ENCODE measurements around the gene ENPP6. TPM values are rescaled to one million over a fixed set of nuclear protein-coding genes. Genes with fewer than 3 reads are reported as not detected.
"Not testable (repeated sequence)": the region's sequence is repeated elsewhere in the genome, so short reads cannot be mapped to it uniquely, and the experiment has no call there.

Gene ENPP6
- polyA plus RNA-seq, 4 donors: 0.67 to 7.4 (median 5.0) TPM

DNA sequence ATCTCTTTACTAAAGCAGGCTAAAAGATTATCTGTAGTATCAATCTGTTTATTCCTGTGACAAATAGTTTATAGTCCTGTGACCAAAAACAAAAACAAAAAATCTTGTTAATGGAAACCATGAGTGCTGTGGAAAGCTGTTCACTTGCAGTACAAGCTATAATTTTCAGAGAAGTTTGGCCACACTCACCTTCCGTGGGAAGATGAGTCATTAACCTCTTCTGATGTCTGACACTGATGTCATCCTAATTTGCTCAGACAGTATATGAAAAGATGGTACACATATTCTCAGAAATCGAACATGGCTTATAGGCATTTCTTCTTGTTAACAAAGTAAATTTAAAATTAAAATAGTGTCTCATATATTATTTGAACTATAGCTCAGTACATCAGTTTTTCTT, 19.9 kb upstream of the ENPP6 start:
- no peak for DNase-seq (ENCODE audit: low read depth in 4 of 4, low spot score in 3 of 4)

DNA sequence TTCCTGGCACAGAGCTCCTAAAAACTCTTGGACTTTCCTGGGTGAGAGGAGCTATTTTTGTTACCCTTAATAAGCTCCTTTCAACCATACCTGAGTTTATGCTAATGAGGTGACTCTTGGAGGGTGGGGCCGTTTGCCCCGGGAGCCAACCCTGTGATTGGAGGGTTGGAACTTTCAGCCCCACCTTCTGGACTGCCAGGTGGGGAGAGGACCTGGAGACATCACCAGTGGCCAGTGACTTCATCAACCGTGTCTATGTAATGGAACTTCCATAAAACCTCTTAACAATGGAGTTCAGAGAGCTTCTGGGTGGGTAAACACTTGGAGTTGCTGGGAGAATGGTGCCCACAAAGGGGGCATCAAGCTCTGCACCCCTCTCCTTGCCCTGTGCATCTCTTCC, 17.9 kb upstream of the ENPP6 start:
- DNase-seq (ENCODE audit: low read depth in 4 of 4, low spot score in 3 of 4): no peak

GRCh38 chr4:184234155-184234554, 16.5 kb upstream of the ENPP6 start:
- no peak for DNase-seq (ENCODE audit: low read depth in 4 of 4, low spot score in 3 of 4)

DNA sequence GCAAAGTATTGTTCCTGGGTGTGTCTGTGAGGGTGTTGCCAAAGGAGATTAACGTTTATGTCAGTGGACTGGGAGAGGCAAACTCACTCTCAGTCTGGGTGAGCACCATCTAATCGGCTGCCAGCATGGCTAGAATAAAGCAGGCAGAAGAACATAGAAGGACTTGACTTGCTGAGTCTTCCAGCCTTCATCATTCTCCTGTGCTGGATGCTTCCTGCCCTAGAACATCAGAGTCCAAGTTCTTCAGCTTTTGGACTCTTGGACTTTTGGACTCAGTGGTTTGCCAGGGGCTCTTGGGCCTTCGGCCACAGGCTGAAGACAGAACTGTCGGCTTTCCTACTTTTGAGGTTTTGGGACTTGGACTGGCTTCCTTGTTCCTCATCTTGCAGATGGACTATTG, 15.3 kb upstream of the ENPP6 start:
- no peak for DNase-seq (ENCODE audit: low read depth in 4 of 4, low spot score in 3 of 4)

DNA sequence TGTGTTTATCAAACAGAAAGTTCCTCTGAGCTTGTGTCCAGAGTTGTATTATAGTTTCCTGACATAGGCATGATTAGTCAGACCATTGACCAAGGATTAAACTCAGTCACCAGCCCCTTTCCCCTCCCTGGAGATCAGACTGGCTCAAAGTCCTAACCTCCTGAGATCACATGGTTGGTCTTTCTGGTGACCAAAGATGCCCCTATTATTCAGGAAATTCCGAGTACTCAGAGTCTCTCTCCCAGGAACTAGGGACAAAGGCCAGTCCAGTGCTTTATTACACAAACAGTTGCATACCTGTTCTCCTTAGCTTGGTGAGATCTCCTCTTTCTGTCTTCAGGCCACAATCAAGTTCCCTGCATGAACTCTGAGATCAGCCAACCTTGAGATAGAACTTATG, 14.5 kb upstream of the ENPP6 start:
- peak in 1 of 4 donors; percentile 12 for DNase-seq (ENCODE audit: low read depth in 4 of 4, low spot score in 3 of 4)

DNA sequence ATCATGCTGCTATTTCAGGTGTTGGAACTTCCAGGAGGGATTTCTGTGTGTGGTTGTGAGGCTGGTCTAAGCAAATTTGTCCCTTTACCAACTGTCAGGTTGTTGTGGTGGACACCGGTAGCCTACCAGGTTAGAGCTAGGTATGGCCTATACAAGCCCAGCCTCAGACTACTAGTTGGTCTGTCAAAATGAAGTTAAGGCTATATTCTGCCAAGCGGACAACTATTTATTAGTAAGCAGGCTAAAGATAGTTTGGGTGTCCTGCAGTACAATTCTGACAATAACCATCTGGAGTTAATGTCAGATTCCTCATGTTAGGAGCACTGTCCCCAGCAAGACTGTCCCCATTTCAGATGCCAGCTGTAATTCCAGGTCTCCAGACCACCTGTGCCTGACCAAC, 13.9 kb upstream of the ENPP6 start:
- no peak for DNase-seq (ENCODE audit: low read depth in 4 of 4, low spot score in 3 of 4)

DNA sequence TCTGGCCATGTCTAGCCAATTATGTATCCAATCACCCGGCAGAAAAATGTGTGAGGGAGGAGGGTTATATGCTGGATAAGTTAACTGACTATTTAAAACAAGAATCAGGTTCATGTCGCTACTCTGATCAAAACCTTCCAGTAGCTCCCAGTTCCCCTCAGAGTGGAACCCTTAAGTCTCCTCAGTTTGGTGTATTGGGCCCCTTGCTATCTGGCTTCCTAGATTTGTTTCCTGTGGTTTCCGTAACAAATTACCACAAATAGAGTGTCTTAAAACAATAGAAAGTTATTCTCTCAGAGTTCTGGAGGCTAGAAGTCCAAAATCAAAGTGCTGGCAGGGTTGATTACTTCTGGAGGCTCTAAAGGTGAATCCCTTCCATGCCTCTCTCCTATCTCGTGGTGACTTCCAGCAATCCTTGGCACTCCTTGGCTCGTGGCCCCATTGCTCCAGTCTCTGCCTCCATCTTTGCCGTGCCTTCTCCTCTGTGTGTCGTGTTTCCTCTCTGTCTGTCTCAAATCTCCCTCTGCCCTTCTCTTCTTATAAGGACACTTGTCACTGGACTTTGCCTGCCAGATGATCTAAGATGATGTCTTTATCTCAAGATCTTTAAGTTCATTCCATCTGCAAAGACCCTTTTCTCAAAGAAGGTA, 10.5 kb upstream of the ENPP6 start:
- DNase-seq (ENCODE audit: low read depth in 4 of 4, low spot score in 3 of 4): no peak

DNA sequence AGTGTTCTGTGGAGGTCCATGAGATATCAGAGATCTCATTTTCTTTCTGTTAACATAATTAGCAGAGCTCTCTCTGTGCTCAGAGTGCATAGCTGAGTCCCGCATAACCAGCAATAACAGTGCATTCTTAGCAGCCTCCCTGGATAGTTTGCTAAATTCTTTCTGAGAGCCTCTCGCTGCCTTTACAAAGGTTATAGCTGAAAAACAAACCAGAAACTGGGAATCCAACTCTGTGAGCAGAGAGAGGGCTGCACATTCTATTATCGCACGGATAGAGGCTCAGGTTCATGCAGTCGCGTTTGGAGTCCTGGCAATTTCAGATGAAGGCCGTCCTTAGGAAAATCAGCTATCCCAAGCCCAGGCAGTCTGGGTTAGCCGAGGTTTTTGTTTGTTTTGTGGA, 1.2 kb downstream of the ENPP6 start:
- DNase-seq (ENCODE audit: low read depth in 4 of 4, low spot score in 3 of 4): no peak

GRCh38 chr4:184215709-184216328, 1.9 kb downstream of the ENPP6 start:
- no peak for DNase-seq (ENCODE audit: low read depth in 4 of 4, low spot score in 3 of 4)

- DNase-seq (ENCODE audit: low read depth in 4 of 4, low spot score in 3 of 4): no peak
Measured at GRCh38 chr4:184214931-184215330, 2.7 kb downstream of the ENPP6 start.

GRCh38 chr4:184207734-184208607, 9.7 kb downstream of the ENPP6 start:
- not testable (repeated sequence) for DNase-seq (ENCODE audit: low read depth in 4 of 4, low spot score in 3 of 4)

- DNase-seq (ENCODE audit: low read depth in 4 of 4, low spot score in 3 of 4): no peak
Measured at GRCh38 chr4:184205243-184205642, 12.4 kb downstream of the ENPP6 start.

DNA sequence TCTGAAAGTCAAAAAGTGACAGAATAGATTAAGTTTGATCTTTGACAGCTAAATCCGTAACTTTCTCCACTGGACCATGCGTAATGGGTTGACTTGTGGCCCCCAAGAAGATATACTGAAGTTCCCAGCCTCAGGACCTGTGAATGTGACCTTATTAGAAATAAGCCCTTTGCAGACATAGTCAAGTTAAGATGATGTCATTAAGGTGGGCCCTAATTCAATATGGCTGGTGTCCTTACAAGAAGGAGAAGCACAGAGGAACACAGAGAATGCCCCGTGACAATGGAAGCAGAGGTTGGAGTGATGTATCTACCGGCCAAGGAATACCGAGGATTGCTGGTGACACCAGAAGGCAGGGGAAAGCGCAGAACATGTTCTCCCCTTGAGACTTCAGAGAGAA, 14.4 kb downstream of the ENPP6 start:
- DNase-seq (ENCODE audit: low read depth in 4 of 4, low spot score in 3 of 4): no peak

DNA sequence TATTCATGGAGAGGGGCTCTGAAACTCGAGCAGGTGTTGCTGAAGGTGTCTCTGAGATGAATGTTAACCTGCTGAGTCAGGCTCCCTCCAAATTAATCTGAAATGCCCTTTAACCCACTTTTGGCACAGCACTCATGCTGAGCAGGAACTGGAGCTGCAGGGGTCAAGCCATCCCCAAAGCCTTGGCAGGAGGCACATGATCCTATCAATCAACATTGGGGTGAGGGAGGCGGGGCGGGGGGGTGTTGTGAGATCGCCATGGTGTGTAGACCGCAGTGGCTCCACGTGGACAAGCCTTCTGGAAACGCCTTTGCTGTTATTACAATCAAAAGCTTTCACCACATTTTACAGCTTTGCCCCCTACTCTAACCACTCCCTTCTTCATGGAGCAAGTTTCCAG, 16.5 kb downstream of the ENPP6 start:
- no peak for DNase-seq (ENCODE audit: low read depth in 4 of 4, low spot score in 3 of 4)

DNA sequence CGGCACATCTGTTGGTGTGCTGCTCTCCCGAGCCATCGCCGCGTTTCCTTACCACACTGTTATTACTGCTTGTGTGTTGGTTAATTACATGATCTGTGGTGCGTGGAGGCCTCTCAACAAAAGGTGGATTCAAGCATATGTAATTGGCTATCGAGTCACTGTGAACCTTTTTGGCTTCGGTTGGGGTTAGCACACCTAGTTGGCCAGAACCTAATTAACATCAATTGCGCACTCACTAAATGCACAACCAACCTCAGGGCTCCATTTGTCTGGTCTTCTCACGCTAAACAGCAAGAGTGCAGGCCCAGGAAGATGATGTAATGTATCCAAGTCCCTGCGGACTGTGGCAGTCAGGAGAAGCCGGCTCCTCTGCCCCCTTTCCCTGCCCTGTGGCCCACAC, 17.4 kb downstream of the ENPP6 start:
- DNase-seq (ENCODE audit: low read depth in 4 of 4, low spot score in 3 of 4): no peak

DNA sequence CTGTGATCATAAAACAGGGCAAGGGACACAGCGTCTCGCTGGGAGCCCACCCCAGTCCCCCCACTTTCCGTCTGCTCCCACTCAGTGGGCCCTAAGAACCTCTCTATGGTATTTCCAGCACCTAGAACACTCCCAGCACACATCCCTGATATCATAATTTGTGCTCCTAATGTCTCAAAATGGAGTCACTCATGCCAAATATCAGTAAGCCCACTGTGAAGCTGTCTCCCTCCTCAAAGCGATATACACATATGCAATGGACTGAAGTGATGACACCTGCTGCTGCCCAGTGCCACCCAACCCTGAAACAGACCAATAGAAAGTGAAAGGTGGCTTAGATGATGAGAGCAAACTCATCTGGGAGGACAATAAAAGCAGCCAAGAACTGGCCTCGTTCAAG, 17.9 kb downstream of the ENPP6 start:
- DNase-seq (ENCODE audit: low read depth in 4 of 4, low spot score in 3 of 4): no peak

GRCh38 chr4:184198190-184198589, 19.5 kb downstream of the ENPP6 start:
- no peak for DNase-seq (ENCODE audit: low read depth in 4 of 4, low spot score in 3 of 4)

DNA sequence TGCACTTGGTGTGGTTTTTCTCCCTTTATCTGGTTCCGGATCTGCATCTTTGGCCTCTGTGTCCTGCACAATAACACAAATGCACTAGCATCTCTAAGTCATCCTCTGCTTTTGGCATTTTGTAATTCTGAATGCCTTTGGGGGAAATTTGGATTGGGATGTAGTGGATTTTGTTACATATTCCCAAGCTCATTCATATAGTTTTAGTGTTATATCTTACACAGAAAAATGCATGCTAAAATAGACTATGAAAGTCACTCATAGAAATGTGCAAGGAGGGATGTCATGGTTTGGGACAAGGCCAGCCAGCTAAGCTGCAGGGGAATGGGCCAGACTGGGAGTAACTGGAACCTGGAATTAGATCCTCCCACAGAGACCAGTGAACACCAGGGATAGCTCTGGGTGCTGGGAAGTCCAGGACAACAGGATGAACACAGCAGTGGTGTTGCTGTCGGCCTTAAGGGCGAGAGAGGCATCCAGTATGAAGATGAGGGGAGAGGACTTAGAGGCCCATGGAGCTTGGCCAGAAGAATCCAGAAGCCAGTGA, 20.1 kb downstream of the ENPP6 start:
- DNase-seq (ENCODE audit: low read depth in 4 of 4, low spot score in 3 of 4): no peak

DNA sequence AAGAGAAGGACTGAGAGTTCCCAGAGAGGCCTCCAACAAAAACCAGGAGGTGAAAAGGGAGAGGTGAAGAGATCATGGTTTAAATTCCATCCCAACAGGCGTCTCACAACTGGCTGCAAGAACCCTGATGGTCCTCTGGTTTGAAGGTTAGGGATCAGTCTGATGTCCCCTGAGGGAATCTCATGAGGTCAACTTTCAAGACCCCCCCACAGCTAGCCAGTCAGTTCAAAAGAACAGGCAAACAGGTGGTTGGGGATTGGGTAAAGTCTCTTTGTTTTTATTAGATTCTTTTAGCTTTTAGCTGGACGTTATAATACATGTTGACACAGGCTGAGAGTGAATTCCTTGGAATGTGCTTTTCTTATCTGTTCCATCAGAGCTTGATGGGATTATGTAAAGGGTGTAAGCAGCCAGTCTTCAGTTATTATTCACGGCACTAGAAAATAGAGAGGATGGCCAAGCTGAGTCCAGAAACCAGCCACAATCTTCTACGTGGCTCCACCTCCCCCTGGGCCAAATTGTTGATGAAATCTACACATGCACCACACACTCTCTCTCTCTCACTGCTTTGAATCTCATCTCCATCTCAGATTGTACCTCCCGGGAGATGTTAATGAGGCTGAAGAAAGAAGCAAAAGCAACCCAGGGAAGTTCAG, 20.8 kb downstream of the ENPP6 start:
- no peak for DNase-seq (ENCODE audit: low read depth in 4 of 4, low spot score in 3 of 4)

GRCh38 chr4:184193556-184194525, 23.8 kb downstream of the ENPP6 start:
- DNase-seq (ENCODE audit: low read depth in 4 of 4, low spot score in 3 of 4): no peak
